SK-MEL-5 (cell line): ENCODE data around the gene MKKS. TPM values are rescaled to one million over a fixed set of nuclear protein-coding genes. Genes with fewer than 3 reads are reported as not detected.

ENCODE experiments used
- DNase-seq: peaks from one replicate; pipeline ENCODE4 v3.0.0-alpha.2; 2016; ENCODE audit warnings: low read depth, low spot score
- in situ Hi-C: cut with HindIII; loops from 2 replicates; pipeline ENCODE4 v1.10.0; 2016; ENCODE audit warnings: low sequenced_read_pairs, high pct_unique_total_duplicates, low pct_unique_long_range_greater_than_20kb
- total RNA-seq: library from RNA; depleted of rRNA; stranded (reverse); fragments of >200 nt; shearing (Covaris generic); gene quantifications from 2 replicates; pipeline ENCODE4 v1.2.3, GENCODE V29; 2014

The MKKS gene
- total RNA-seq, 1 experiment from 2014 or later, result 21.1 TPM

GRCh38 chr20:10388597-10388996 is 45.4 kb downstream of the MKKS start:
- DNase-seq, result no peak
- in situ Hi-C loops, result no loop called here

GRCh38 chr20:10387686-10388085 is 46.3 kb downstream of the MKKS start:
- DNase-seq, result no peak

GRCh38 chr20:10385850-10386544 is 48.0 kb downstream of the MKKS start:
- in situ Hi-C loops, result no loop called here
- DNase-seq, result no peak

More at GRCh38 chr20:10387686-10388085, 46.3 kb downstream of the MKKS start:
- in situ Hi-C loops, result no loop called here

- in situ Hi-C loops, result no loop called here
- peak; percentile 46 for DNase-seq
Measured at GRCh38 chr20:10381477-10381876, 52.5 kb downstream of the MKKS start.

GRCh38 chr20:10379761-10380160 is 54.3 kb downstream of the MKKS start:
- in situ Hi-C loops, result no loop called here
- no peak for DNase-seq

GRCh38 chr20:10376270-10377075 is 57.5 kb downstream of the MKKS start:
- in situ Hi-C loops, result no loop called here
- DNase-seq, result no peak

GRCh38 chr20:10375191-10375590 is 58.8 kb downstream of the MKKS start:
- DNase-seq, result no peak
- in situ Hi-C loops, result no loop called here

- no peak for DNase-seq
- in situ Hi-C loops, result no loop called here
Measured at GRCh38 chr20:10374036-10374435, 60.0 kb downstream of the MKKS start.

- DNase-seq, result no peak
- in situ Hi-C loops, result no loop called here
Measured at GRCh38 chr20:10371467-10371866, 62.6 kb downstream of the MKKS start.

GRCh38 chr20:10370091-10370887 is 63.7 kb downstream of the MKKS start:
- in situ Hi-C loops, result no loop called here

GRCh38 chr20:10369723-10370090 is 64.3 kb downstream of the MKKS start:
- in situ Hi-C loops, result no loop called here
- no peak for DNase-seq

More at GRCh38 chr20:10370091-10370887, 63.7 kb downstream of the MKKS start:
- DNase-seq, result no peak

GRCh38 chr20:10368702-10369041 is 65.3 kb downstream of the MKKS start:
- DNase-seq, result no peak
- in situ Hi-C loops, result no loop called here

- in situ Hi-C loops, result no loop called here
- no peak for DNase-seq
Measured at GRCh38 chr20:10367943-10368701, 65.9 kb downstream of the MKKS start.

- no peak for DNase-seq
- in situ Hi-C loops, result no loop called here
Measured at GRCh38 chr20:10367693-10367942, 66.4 kb downstream of the MKKS start.

GRCh38 chr20:10366898-10367692 is 66.9 kb downstream of the MKKS start:
- in situ Hi-C loops, result no loop called here
- DNase-seq, result no peak

- no peak for DNase-seq
- in situ Hi-C loops, result no loop called here
Measured at GRCh38 chr20:10362674-10363073, 71.3 kb downstream of the MKKS start.

- DNase-seq, result no peak
Measured at GRCh38 chr20:10360878-10361277, 73.1 kb downstream of the MKKS start.

More at GRCh38 chr20:10360878-10361277, 73.1 kb downstream of the MKKS start:
- in situ Hi-C loops, result no loop called here
